ENCODE data around the gene PTPN18. TPM values are rescaled to one million over a fixed set of nuclear protein-coding genes. Genes with fewer than 3 reads are reported as not detected.

Gene PTPN18
- total RNA-seq, 1 experiment from 2014 or later = 16.3 TPM

GRCh38 chr2:130352237-130352636 lies 3.6 kb upstream of the PTPN18 start:
- no peak for TF ChIP-seq CTCF (conservative IDR thresholded peaks at IDR 0.05)
- Histone ChIP-seq H3K27me3 (ENCODE audit: insufficient read depth, low read length) (peaks cover 5% of the 10 kb centered on the region; the same call in 1 of the 2 replicates), H3K79me2 (ENCODE audit: insufficient read depth, low read length) (no peaks in the 10 kb centered on the region), H3K9ac (ENCODE audit: extremely low read depth, insufficient read length, low read length) (no peak overlapping the region), H3K14ac (ENCODE audit: insufficient read depth, low read length) (no peak overlapping the region), H2BK12ac (ENCODE audit: insufficient read length, low read depth, low read length) (no peak overlapping the region), H3K4ac (ENCODE audit: low read depth, low read length) (no peak overlapping the region), H4K20me1 (ENCODE audit: control insufficient read depth, insufficient read depth, insufficient read length) (no peaks in the 10 kb centered on the region), H3K27ac (ENCODE audit: insufficient read length, low read depth, low read length) (no peak overlapping the region), H2BK5ac (ENCODE audit: insufficient read length, low read length) (no peak overlapping the region), H3T11ph (ENCODE audit: low read length) (no peak overlapping the region), H4K5ac (ENCODE audit: insufficient read length, low read depth, low read length) (no peak overlapping the region), H3K4me1 (ENCODE audit: insufficient read depth, low read length) (no peaks in the 10 kb centered on the region), H3K56ac (ENCODE audit: insufficient read length, low read depth, low read length) (no peak overlapping the region), H2BK120ac (ENCODE audit: low read depth, low read length, poor library complexity, severe bottlenecking) (no peak overlapping the region), H3K79me1 (ENCODE audit: insufficient read depth, low read depth, low read length, poor library complexity, severe bottlenecking) (no peaks in the 10 kb centered on the region), H3K18ac (ENCODE audit: insufficient read length, low read depth, low read length) (no peak overlapping the region), H2AFZ (ENCODE audit: low read length) (no peak overlapping the region), H3K23ac (ENCODE audit: insufficient read length, low read depth, low read length) (no peak overlapping the region), H2AK5ac (ENCODE audit: insufficient read length, low read length) (no peak overlapping the region), H3K23me2 (ENCODE audit: insufficient read length, low read depth, low read length, poor library complexity, severe bottlenecking) (no peaks in the 10 kb centered on the region), H4K91ac (ENCODE audit: insufficient read length, low read depth, low read length) (no peak overlapping the region), H2BK15ac (ENCODE audit: low read depth, low read length) (no peak overlapping the region), H3K9me3 (ENCODE audit: control insufficient read depth, low read depth, low read length) (no peaks in the 10 kb centered on the region), H3K4me2 (ENCODE audit: insufficient read depth, insufficient read length, low read length) (no peak overlapping the region), H2BK20ac (ENCODE audit: low read depth, low read length, poor library complexity, severe bottlenecking) (no peak overlapping the region), H4K8ac (replicated peaks; ENCODE audit: insufficient read length, low read depth, low read length) (no peak overlapping the region)
- H3K27ac Mint-ChIP-seq = peak overlapping the region in 1 of 3 experiments; percentile 72; a peak in 1 of 7 replicates
- no CpG with 5 or more reads among the region's 7 CpGs for WGBS (ENCODE audit: extremely low coverage, insufficient read length, low lambda C conversion rate)
- H3K4me1 Mint-ChIP-seq = peaks cover 17% of the 10 kb centered on the region in 2 experiments
- no peak overlapping the region for H3K4me3 Mint-ChIP-seq
- H3K9me3 Mint-ChIP-seq = no peaks in the 10 kb centered on the region; a peak in 1 of 5 replicates
- peaks cover 32% of the 10 kb centered on the region for H3K27me3 Mint-ChIP-seq (ENCODE audit: low read depth)
- H3K36me3 Mint-ChIP-seq (ENCODE audit: insufficient read depth in 1 of 3, low read depth in 3 of 3) = peaks cover 13 to 27% (median 14%) of the 10 kb centered on the region in 3 experiments
- DNase-seq = no peak
